Measurements from ENCODE around the gene OR4D5. TPM values are rescaled to one million over a fixed set of nuclear protein-coding genes. Genes with fewer than 3 reads are reported as not detected.

Gene OR4D5
- total RNA-seq, 1 donor from 2014 or later, result not detected

GRCh38 chr11:123979311-123979710, 39.9 kb downstream of the OR4D5 start:
- intact Hi-C loops (cut with micrococcal nuclease), result no loop called here
- no peak for TF ChIP-seq CTCF (IDR thresholded peaks at IDR 0.05; ENCODE audit: borderline replicate concordance)

More at GRCh38 chr11:123979311-123979710, 39.9 kb downstream of the OR4D5 start:
- Histone ChIP-seq H3K36me3 (no peaks in the 10 kb centered on the region), H3K9me3 (replicated peaks) (peaks cover 14% of the 10 kb centered on the region), H3K4me3 (no peak overlapping the region), H3K27me3 (ENCODE audit: low read depth) (no peaks in the 10 kb centered on the region), H3K4me1 (no peaks in the 10 kb centered on the region), H3K27ac (replicated peaks) (no peak overlapping the region)
- no peak for DNase-seq

Other genes with a start within 250 kb of the OR4D5 start
- 6.0 TPM for gene ZNF202, start 198.0 kb upstream of the OR4D5 start, total RNA-seq
- gene OR6X1, start 185.1 kb upstream of the OR4D5 start, total RNA-seq, result not detected
- not detected for gene OR6M1, start 133.3 kb upstream of the OR4D5 start, total RNA-seq
- gene TMEM225, start 53.9 kb upstream of the OR4D5 start, total RNA-seq, result not detected
- gene OR8D4, start 37.5 kb upstream of the OR4D5 start, total RNA-seq, result not detected
- gene OR6T1, start 4.2 kb downstream of the OR4D5 start, total RNA-seq, result not detected
- gene OR10S1, start 38.2 kb downstream of the OR4D5 start, total RNA-seq, result not detected
- not detected for gene OR10G6, start 55.5 kb downstream of the OR4D5 start, total RNA-seq
- gene OR10G4, start 73.4 kb downstream of the OR4D5 start, total RNA-seq, result not detected
- gene OR10G9, start 83.4 kb downstream of the OR4D5 start, total RNA-seq, result not detected
- gene OR10G8, start 87.2 kb downstream of the OR4D5 start, total RNA-seq, result not detected
- not detected for gene OR10G7, start 101.7 kb downstream of the OR4D5 start, total RNA-seq
- 4.6 TPM for gene VWA5A, start 175.8 kb downstream of the OR4D5 start, total RNA-seq
- not detected for gene OR10D3, start 243.7 kb downstream of the OR4D5 start, total RNA-seq

Data from left ventricle myocardium inferior (tissue), 1 donor.